CD4-positive, alpha-beta memory T cell (primary cell): ENCODE data around the gene NRXN3. TPM values are rescaled to one million over a fixed set of nuclear protein-coding genes. Genes with fewer than 3 reads are reported as not detected.

Source experiments
- CTCF ChIA-PET: fragments of 350-600 bp; sonication (Branson Sonifier 250); formaldehyde crosslinking; loops from one replicate; lab custom pipeline; 2021; ENCODE audit warnings: inconsistent platforms; ENCODE audit not compliant: partially characterized antibody; lab: Charles Lee
- POLR2A ChIA-PET: fragments of 350-600 bp; sonication (Branson Sonifier 250); formaldehyde crosslinking; loops from one replicate; lab custom pipeline; 2021; ENCODE audit not compliant: partially characterized antibody; lab: Charles Lee
- DNase-seq, 5 donors: peaks; one replicate each; pipeline versions ENCODE4 v3.0.0 to v3.0.0-alpha.2; 2020 to 2022; ENCODE audit warnings: mixed read lengths in 1 of 5
- H3K27ac ChIP-seq: one replicate; pipeline ENCODE4 v1.7.0; 2013; ENCODE audit warnings: low read depth, low read length
- H3K27me3 ChIP-seq: 2 replicates; pipeline ENCODE4 v1.7.0; 2013; ENCODE audit warnings: mild to moderate bottlenecking, low read length, moderate library complexity; ENCODE audit not compliant: insufficient read depth
- H3K36me3 ChIP-seq: 2 replicates; pipeline ENCODE4 v1.7.0; 2013; ENCODE audit warnings: mild to moderate bottlenecking, low read length, moderate library complexity; ENCODE audit not compliant: insufficient read depth
- H3K4me1 ChIP-seq: 2 replicates; pipeline ENCODE4 v1.7.0; 2013; ENCODE audit warnings: mild to moderate bottlenecking, low read length, moderate library complexity; ENCODE audit not compliant: insufficient read depth
- H3K4me3 ChIP-seq, 2 donors: one replicate each; pipeline ENCODE4 v1.7.0; 2013; ENCODE audit warnings: low read length in 2 of 2, mild to moderate bottlenecking in 1 of 2
- H3K9me3 ChIP-seq, 2 donors: one replicate each; pipeline ENCODE4 v1.7.0; 2013; ENCODE audit warnings: low read length in 2 of 2, control low read depth in 1 of 2; ENCODE audit not compliant: control insufficient read depth in 1 of 2
- H3K27ac Mint-ChIP-seq, 7 donors: one replicate each; pipeline ENCODE4 v1.8.0; 2020 to 2021; ENCODE audit warnings: mixed read lengths in 7 of 7, mild to moderate bottlenecking in 6 of 7, inconsistent platforms in 3 of 7, moderate library complexity in 3 of 7
- H3K27me3 Mint-ChIP-seq, 2 donors: one replicate each; pipeline ENCODE4 v1.8.0; 2020 to 2021; ENCODE audit warnings: mixed read lengths in 2 of 2
- H3K36me3 Mint-ChIP-seq, 2 donors: one replicate each; pipeline ENCODE4 v1.8.0; 2020 to 2021; ENCODE audit warnings: mixed read lengths in 2 of 2, inconsistent platforms in 1 of 2, mild to moderate bottlenecking in 1 of 2
- H3K4me1 Mint-ChIP-seq, 4 donors: one replicate each; pipeline ENCODE4 v1.8.0; 2020 to 2021; ENCODE audit warnings: mixed read lengths in 4 of 4, mild to moderate bottlenecking in 1 of 4
- H3K4me3 Mint-ChIP-seq, 8 donors: one replicate each; pipeline ENCODE4 v1.8.0; 2020 to 2021; ENCODE audit warnings: mixed read lengths in 8 of 8, mild to moderate bottlenecking in 7 of 8, moderate library complexity in 6 of 8, inconsistent platforms in 3 of 8
- H3K9me3 Mint-ChIP-seq, 8 donors: one replicate each; pipeline ENCODE4 v1.8.0; 2020 to 2021; ENCODE audit warnings: mixed read lengths in 8 of 8, mild to moderate bottlenecking in 5 of 8, inconsistent platforms in 3 of 8, moderate library complexity in 1 of 8
- intact Hi-C: fragments of 100-400 bp; cut with micrococcal nuclease; formaldehyde crosslinking; loops from one replicate; pipeline ENCODE4 v1.15.1; 2023
- polyA plus RNA-seq, 2 donors: library from polyadenylated mRNA; unstranded; fragments of 300-500 nt; fragmentation: Illumina TruSeq; gene quantifications; one replicate each; pipeline ENCODE4 v1.2.3, GENCODE V29; 2021
- total RNA-seq, 2 experiments: library from RNA; stranded (reverse); gene quantifications; one replicate each; pipeline ENCODE4 v1.2.3, GENCODE V29; 2021

NRXN3 gene
- total and polyA plus RNA-seq, 4 experiments from 2014 or later: not detected

- no peaks in the 10 kb centered on the region for H3K4me1 Mint-ChIP-seq
- H3K36me3 Mint-ChIP-seq: no peaks in the 10 kb centered on the region
- peaks cover 6 to 12% of the 10 kb centered on the region in 2 donors for H3K27me3 Mint-ChIP-seq
- intact Hi-C loops: no loop called here
- H3K4me3 Mint-ChIP-seq: no peak overlapping the region
- ChIA-PET CTCF (no interaction called here), POLR2A (no interaction called here)
- Histone ChIP-seq H3K27me3 (no peaks in the 10 kb centered on the region), H3K9me3 (no peaks in the 10 kb centered on the region), H3K4me1 (no peaks in the 10 kb centered on the region), H3K4me3 (no peak overlapping the region), H3K36me3 (no peaks in the 10 kb centered on the region), H3K27ac (no peak overlapping the region)
- no peak overlapping the region for H3K27ac Mint-ChIP-seq
- H3K9me3 Mint-ChIP-seq: peaks cover 0 to 4% (median 2%) of the 10 kb centered on the region in 8 donors
- no peak for DNase-seq
Observed at GRCh38 chr14:78319406-78319805, 149.2 kb downstream of the NRXN3 start.

DNA sequence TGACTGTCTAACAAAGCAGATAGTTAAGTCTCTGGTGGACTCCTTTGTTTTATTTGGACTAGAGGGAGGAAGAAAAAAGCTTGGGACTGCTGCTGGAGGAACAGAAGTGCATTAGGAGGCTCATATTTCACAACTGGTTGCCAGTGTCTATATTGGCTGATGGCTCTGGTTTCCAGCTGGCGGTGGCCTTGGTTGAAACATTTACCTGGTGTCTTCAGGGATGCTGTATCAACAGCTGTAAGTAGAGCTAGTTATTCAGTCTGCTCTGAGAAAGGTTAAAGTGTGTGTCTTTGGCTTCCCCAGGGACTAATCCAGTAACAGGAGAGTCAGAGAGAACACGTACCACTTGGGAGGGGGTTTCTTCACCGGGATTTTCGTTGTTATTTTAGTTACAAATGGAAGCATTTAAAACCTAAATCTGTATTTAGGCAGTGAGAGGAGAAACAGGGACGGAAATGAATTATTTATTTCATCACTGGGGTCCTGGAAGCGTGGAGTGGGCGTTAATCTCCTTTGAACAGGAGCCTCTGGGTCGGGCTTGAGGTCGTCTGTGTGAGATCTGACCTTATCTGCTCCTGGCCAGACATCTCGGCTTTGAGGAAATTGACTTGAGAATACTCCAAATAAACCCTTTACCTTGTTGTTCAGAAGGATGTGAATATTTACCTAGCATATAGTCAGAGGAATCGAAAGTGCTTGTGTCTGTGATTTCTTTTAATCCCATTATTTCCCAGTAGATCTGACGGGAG is 149.9 kb downstream of the NRXN3 start:
- H3K4me1 ChIP-seq: no peaks in the 10 kb centered on the region
- H3K27me3 ChIP-seq: no peaks in the 10 kb centered on the region
- Mint-ChIP-seq H3K27ac (no peak overlapping the region), H3K4me1 (no peaks in the 10 kb centered on the region), H3K4me3 (no peak overlapping the region), H3K27me3 (peaks cover 6 to 16% of the 10 kb centered on the region in 2 donors), H3K36me3 (no peaks in the 10 kb centered on the region), H3K9me3 (peaks cover 0 to 6% (median under 1%) of the 10 kb centered on the region in 8 donors)
- no peak overlapping the region for H3K4me3 ChIP-seq
- no peaks in the 10 kb centered on the region for H3K9me3 ChIP-seq
- DNase-seq: no peak
- POLR2A ChIA-PET: no interaction called here
- intact Hi-C loops: no loop called here
- no peak overlapping the region for H3K27ac ChIP-seq
- H3K36me3 ChIP-seq: no peaks in the 10 kb centered on the region
- CTCF ChIA-PET: no interaction called here

GRCh38 chr14:78324353-78324752 is 154.2 kb downstream of the NRXN3 start:
- intact Hi-C loops: no loop called here
- Mint-ChIP-seq H3K27ac (no peak overlapping the region), H3K9me3 (peaks cover 0 to 9% (median 0%) of the 10 kb centered on the region in 8 donors), H3K27me3 (peaks cover 1 to 9% of the 10 kb centered on the region in 2 donors), H3K4me1 (no peaks in the 10 kb centered on the region), H3K36me3 (no peaks in the 10 kb centered on the region), H3K4me3 (no peak overlapping the region)
- POLR2A ChIA-PET: no interaction called here
- Histone ChIP-seq H3K4me1 (no peaks in the 10 kb centered on the region), H3K9me3 (no peaks in the 10 kb centered on the region), H3K36me3 (no peaks in the 10 kb centered on the region), H3K4me3 (no peak overlapping the region), H3K27ac (no peak overlapping the region), H3K27me3 (no peaks in the 10 kb centered on the region)
- CTCF ChIA-PET: no interaction called here
- no peak for DNase-seq

DNA sequence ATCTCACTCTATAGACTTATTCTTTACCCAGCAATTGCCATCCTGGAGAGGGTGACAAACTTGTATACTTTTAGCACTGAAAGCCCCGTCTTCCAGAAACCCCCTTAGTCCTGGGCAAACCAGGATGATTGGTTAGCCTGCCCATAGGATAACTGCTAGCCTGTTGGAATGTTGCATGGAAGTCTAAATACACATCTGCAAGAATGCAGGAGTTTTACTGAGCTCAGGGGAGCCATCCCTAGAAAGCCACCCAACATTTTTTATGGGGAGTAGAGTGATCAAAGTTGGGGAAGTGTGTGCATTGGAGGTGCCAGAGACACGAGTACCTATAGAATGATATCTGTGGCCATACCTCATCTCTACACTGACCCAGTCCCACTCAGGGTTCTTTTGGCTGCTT is 155.7 kb downstream of the NRXN3 start:
- peaks cover 1 to 6% of the 10 kb centered on the region in 2 donors for H3K27me3 Mint-ChIP-seq
- peaks cover 0 to 9% (median 0%) of the 10 kb centered on the region in 8 donors for H3K9me3 Mint-ChIP-seq
- H3K36me3 Mint-ChIP-seq: no peaks in the 10 kb centered on the region
- no peak overlapping the region for H3K27ac Mint-ChIP-seq
- ChIA-PET CTCF (no interaction called here), POLR2A (no interaction called here)
- Histone ChIP-seq H3K27me3 (no peaks in the 10 kb centered on the region), H3K9me3 (no peaks in the 10 kb centered on the region), H3K4me3 (no peak overlapping the region), H3K4me1 (no peaks in the 10 kb centered on the region), H3K36me3 (no peaks in the 10 kb centered on the region), H3K27ac (no peak overlapping the region)
- DNase-seq: no peak
- intact Hi-C loops: no loop called here
- no peaks in the 10 kb centered on the region for H3K4me1 Mint-ChIP-seq
- no peak overlapping the region for H3K4me3 Mint-ChIP-seq

- Histone ChIP-seq H3K4me3 (no peak overlapping the region), H3K9me3 (no peaks in the 10 kb centered on the region), H3K4me1 (no peaks in the 10 kb centered on the region), H3K27me3 (no peaks in the 10 kb centered on the region), H3K36me3 (no peaks in the 10 kb centered on the region), H3K27ac (no peak overlapping the region)
- ChIA-PET CTCF (no interaction called here), POLR2A (no interaction called here)
- Mint-ChIP-seq H3K27ac (no peak overlapping the region), H3K9me3 (peaks cover 0 to 9% (median 0%) of the 10 kb centered on the region in 8 donors), H3K4me3 (no peak overlapping the region), H3K36me3 (no peaks in the 10 kb centered on the region), H3K27me3 (peaks cover 0 to 6% of the 10 kb centered on the region in 2 donors), H3K4me1 (no peaks in the 10 kb centered on the region)
- DNase-seq: no peak
- intact Hi-C loops: no loop called here
Observed at GRCh38 chr14:78327426-78328221, 157.5 kb downstream of the NRXN3 start.

DNA sequence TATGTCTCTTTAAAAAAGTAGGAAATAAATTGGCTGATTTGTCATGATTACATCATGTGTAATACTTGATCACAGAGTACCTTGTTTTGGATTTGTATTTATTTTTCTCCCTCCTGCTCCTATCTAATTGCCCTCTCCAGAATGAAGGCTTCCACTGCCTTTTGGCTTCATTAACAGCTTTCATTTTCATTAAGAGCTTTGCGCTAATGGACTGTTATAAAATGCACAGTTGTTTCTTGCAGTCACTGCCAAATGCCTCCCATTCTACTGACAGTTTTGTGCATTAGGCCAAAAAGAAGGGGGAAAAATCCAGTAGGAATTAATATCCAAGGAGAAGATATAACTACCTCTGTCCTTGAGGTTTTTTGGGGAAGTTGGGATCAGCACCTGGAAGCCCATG is 159.2 kb downstream of the NRXN3 start:
- Mint-ChIP-seq H3K36me3 (no peaks in the 10 kb centered on the region), H3K9me3 (peaks cover 0 to 7% (median under 1%) of the 10 kb centered on the region in 8 donors), H3K4me1 (no peaks in the 10 kb centered on the region), H3K27me3 (peaks cover 0 to 4% of the 10 kb centered on the region in 2 donors), H3K4me3 (no peak overlapping the region), H3K27ac (no peak overlapping the region)
- intact Hi-C loops: no loop called here
- Histone ChIP-seq H3K4me1 (no peaks in the 10 kb centered on the region), H3K36me3 (no peaks in the 10 kb centered on the region), H3K27ac (no peak overlapping the region), H3K9me3 (no peaks in the 10 kb centered on the region), H3K27me3 (no peaks in the 10 kb centered on the region), H3K4me3 (no peak overlapping the region)
- DNase-seq: no peak
- ChIA-PET POLR2A (no interaction called here), CTCF (no interaction called here)

DNA sequence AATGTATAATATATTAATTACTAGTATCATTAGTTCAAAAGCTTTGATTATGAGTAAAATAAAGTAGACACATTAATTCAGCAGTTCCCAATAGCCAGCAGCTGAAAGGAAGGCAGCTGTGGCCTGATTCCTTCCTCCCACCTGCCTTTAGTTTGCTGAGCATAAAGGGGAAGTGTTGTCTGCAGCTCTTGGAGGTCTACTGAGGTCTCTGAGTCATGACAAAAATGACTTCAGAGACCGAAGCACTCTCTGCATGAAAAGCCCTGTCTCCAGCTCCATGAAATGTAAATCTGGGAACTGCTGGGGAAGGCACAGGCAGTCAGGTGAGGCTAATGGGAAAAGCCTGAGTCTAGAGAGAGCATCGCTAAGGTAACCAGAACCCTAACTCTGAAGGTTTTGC is 165.4 kb downstream of the NRXN3 start:
- H3K9me3 ChIP-seq: no peaks in the 10 kb centered on the region
- peaks cover 0 to 4% (median 1%) of the 10 kb centered on the region in 8 donors for H3K9me3 Mint-ChIP-seq
- ChIA-PET POLR2A (no interaction called here), CTCF (interaction anchor here (0.9 to 1.0 kb wide), 2 partner anchors 13 kb away, joined by 3 read pairs; no protein-coding TSS in a partner anchor)
- no peak overlapping the region for H3K27ac ChIP-seq
- no peak overlapping the region for H3K4me3 Mint-ChIP-seq
- no peaks in the 10 kb centered on the region for H3K27me3 ChIP-seq
- no peaks in the 10 kb centered on the region for H3K4me1 ChIP-seq
- H3K27me3 Mint-ChIP-seq: peaks cover 0 to 1% of the 10 kb centered on the region in 2 donors
- no peak overlapping the region for H3K4me3 ChIP-seq
- H3K4me1 Mint-ChIP-seq: no peaks in the 10 kb centered on the region
- no peaks in the 10 kb centered on the region for H3K36me3 ChIP-seq
- H3K27ac Mint-ChIP-seq: no peak overlapping the region
- intact Hi-C loops: no loop called here
- no peak for DNase-seq
- no peaks in the 10 kb centered on the region for H3K36me3 Mint-ChIP-seq
